K562 treated with DMSO at 1 percent for 48 hours (cell line): ENCODE measurements around the gene ANO10. TPM values are rescaled to one million over a fixed set of nuclear protein-coding genes. Genes with fewer than 3 reads are reported as not detected.

ENCODE experiments used
- total RNA-seq: library from RNA; unstranded; fragments of 300-600 nt; gene quantifications from 2 replicates; pipeline ENCODE4 v1.2.3, GENCODE V29; 2022; ENCODE audit warnings: low replicate concordance; ENCODE audit errors: extremely low read depth

The ANO10 gene
- not detected in 2 replicates for total RNA-seq

DNA sequence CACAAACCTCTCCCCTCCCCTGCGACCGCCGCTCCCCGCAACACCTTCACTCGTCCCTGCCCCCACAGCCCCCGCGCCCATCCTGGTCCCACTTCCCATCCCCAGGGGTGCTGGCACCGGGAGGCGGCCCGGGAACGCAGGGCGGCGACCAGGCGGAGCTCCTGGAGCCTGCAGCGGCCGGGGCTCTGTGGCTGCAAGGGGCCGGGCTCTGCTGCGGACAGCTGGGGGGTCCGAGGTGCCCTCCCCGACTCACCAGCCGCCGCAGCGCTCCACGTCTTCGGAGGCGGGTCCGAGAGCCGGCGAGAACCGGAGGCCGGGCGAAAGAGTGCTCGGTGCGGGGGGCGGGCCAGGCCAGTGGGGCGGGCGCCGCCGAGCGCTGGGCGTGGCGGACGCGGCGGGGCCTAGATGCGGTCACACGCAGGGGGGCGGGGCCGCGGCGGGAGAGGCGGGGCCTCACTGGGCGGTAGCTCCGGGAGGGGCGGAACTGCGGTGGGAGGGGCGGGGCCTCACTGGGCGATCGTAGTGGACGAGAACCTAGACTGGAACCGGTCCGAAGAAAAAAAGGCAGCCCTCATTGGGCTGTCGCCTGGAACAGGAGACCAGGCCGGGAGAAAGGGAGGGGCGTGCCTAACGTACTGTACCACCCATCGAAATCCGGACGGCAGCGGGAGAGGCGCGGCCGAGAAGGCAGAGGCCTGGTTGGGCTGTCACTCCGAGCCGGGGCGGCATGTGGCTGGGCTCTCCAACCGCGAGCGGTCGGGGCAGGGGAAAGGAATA, at the start of gene ANO10:
TSS of gene ANO10 (minus strand) at position 356 of the 777 bp plus-strand sequence. CDS start 16,159 bp downstream, outside the sequence.

Other genes with a start within 250 kb of the ANO10 start
- gene ABHD5, start 68.9 kb upstream of the ANO10 start, total RNA-seq, result not detected in 2 replicates